HG03469 (cell line): ENCODE results near the gene MSI2.

Experiments used
- ATAC-seq: cut with Tn5 transposase; IDR thresholded peaks from one replicate; pipeline ENCODE4 v1.9.1; 2021; ENCODE audit warnings: mild to moderate bottlenecking, moderate library complexity, moderate number of reproducible peaks; ENCODE audit not compliant: unreplicated experiment

The MSI2 gene

GRCh38 chr17:57363580-57363979, 107.3 kb downstream of the MSI2 start:
- ATAC-seq = no peak

- no peak for ATAC-seq
Observed at GRCh38 chr17:57363998-57364643, 107.8 kb downstream of the MSI2 start.

- no peak for ATAC-seq
Observed at GRCh38 chr17:57365420-57365819, 109.1 kb downstream of the MSI2 start.

GRCh38 chr17:57366177-57366557, 109.8 kb downstream of the MSI2 start:
- ATAC-seq = no peak

GRCh38 chr17:57366558-57367351, 110.4 kb downstream of the MSI2 start:
- ATAC-seq = no peak

GRCh38 chr17:57368637-57369336, 112.5 kb downstream of the MSI2 start:
- ATAC-seq = no peak

- ATAC-seq = no peak
Observed at GRCh38 chr17:57369509-57369945, 113.2 kb downstream of the MSI2 start.

GRCh38 chr17:57370037-57370581, 113.8 kb downstream of the MSI2 start:
- no peak for ATAC-seq

GRCh38 chr17:57370619-57371018, 114.3 kb downstream of the MSI2 start:
- no peak for ATAC-seq

GRCh38 chr17:57372156-57372555, 115.8 kb downstream of the MSI2 start:
- no peak for ATAC-seq

- ATAC-seq = no peak
Observed at GRCh38 chr17:57373048-57373447, 116.7 kb downstream of the MSI2 start.

- no peak for ATAC-seq
Observed at GRCh38 chr17:57373756-57374155, 117.4 kb downstream of the MSI2 start.

GRCh38 chr17:57375040-57375769, 118.9 kb downstream of the MSI2 start:
- no peak for ATAC-seq

- ATAC-seq = no peak
Observed at GRCh38 chr17:57375770-57376225, 119.5 kb downstream of the MSI2 start.

- no peak for ATAC-seq
Observed at GRCh38 chr17:57377094-57377493, 120.8 kb downstream of the MSI2 start.

- no peak for ATAC-seq
Observed at GRCh38 chr17:57379237-57379894, 123.0 kb downstream of the MSI2 start.

GRCh38 chr17:57379895-57380434, 123.6 kb downstream of the MSI2 start:
- no peak for ATAC-seq

GRCh38 chr17:57381498-57381897, 125.2 kb downstream of the MSI2 start:
- ATAC-seq = no peak

- ATAC-seq = no peak
Observed at GRCh38 chr17:57384219-57384618, 127.9 kb downstream of the MSI2 start.

- ATAC-seq = no peak
Observed at GRCh38 chr17:57385975-57386374, 129.7 kb downstream of the MSI2 start.
